Activated CD8-positive, alpha-beta memory T cell treated with anti-CD3 and anti-CD28 coated beads for 48 hours (primary cell): Measurements from ENCODE around the gene DNAJC15.

Experiments
- DNase-seq, 3 experiments: peaks; one replicate each; pipeline ENCODE4 v3.0.0-alpha.2; 2020; ENCODE audit warnings: low read depth in 2 of 3, low spot score in 2 of 3

Gene DNAJC15

DNA sequence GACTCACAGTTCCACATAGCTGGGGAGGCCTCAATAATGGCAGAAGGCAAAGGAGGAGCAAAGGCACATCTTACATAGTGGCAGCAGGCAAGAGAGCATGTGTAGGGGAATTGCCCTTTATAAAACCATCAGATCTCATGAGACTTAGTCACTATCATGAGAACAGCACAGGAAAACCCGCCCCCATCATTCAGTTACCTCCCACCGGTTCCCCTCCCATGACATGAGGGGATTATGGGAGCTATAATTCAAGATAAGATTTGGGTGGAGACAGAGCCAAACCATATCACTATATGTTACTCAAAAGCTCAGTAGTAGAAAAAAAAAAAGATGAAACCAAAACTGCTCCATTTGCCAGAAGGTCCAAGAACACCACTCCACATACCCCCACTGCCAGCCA lies 58.5 kb downstream of the DNAJC15 start:
- no peak for DNase-seq

GRCh38 chr13:43083750-43084149 lies 60.4 kb downstream of the DNAJC15 start:
- DNase-seq: no peak

DNA sequence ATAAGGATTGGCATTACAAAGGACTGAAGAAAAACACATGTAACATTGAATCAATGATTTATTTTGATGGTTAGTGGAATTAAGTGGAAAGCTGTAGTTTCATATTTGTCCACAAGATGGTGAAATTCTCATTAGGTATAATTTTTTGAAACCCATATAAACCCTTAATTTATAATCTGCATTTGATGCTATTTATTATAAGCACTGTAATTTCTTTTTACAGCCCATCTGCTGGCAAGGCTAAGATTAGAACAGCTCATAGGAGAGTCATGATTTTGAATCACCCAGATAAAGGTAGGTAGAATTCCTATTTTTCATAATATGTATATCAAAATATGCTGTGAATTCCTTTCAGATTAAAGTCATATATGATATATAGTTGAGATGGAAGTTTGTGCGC lies 62.2 kb downstream of the DNAJC15 start:
- DNase-seq: no peak

- DNase-seq: no peak
Observed at GRCh38 chr13:43086181-43086580, 62.8 kb downstream of the DNAJC15 start.

DNA sequence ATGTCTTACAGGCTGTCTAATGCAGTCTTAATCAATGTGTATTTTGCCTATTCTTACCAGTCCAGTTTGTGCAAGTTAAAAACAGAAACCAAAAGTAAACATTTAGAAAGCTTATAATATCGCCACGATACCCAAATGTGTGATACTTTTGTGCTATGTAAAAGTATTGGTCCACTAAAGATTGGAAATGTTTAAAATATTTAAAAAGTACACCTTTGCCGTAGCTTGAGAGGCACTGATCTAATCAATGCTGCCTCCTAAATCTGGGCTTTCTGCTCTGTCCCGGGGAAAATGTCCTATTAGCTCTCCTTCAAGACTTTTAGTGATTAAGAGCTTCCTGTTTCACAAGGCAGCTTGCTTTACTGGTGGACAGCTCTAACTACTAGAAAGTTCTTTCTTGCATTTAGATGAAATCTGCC lies 64.7 kb downstream of the DNAJC15 start:
- DNase-seq: no peak

DNA sequence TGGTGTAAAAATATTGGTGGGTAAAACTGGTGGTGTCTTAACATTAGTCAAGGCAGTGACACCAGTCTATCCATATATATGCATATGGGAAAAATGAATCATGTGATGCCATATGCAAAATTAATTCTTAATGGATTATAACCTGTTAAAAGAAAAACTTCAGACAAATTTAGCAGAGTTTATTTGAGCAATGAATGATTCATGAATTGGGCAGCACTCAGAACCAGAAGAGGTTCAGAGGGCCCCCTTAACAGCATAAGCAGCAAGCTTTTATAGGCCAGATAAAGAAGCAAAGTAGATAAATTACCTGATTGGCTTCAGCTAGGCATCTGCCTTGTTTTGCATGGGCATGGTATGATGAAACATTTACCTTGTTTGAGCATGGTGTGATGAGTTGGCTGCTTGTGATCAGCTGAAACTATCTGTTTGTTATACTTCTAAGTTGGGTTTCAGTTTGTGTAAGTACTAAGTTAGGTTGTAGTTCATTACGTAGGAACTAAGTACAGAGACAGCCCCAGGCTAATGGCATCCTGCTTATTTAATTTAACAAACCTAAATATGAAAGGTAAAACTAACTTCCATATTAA lies 66.6 kb downstream of the DNAJC15 start:
- DNase-seq: no peak

DNA sequence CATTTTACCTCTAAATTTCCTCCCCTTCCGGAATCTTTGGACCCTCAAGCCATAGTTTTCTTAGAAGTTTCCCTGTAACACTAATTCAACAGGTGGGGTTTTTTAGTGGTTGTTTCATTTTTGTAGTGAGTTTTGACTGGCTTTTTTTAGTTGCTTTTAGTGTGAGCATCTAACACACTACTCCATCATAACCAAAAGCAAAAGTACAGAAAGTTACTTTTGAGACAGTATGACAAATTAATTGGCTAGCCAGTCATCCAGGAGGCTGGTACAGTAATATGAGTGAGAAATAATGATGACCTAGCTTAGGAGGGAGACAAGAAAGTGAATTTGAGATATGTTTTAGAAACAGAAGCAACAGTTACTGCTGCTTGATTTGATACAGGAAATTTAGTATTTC lies 71.5 kb downstream of the DNAJC15 start:
- no peak for DNase-seq

DNA sequence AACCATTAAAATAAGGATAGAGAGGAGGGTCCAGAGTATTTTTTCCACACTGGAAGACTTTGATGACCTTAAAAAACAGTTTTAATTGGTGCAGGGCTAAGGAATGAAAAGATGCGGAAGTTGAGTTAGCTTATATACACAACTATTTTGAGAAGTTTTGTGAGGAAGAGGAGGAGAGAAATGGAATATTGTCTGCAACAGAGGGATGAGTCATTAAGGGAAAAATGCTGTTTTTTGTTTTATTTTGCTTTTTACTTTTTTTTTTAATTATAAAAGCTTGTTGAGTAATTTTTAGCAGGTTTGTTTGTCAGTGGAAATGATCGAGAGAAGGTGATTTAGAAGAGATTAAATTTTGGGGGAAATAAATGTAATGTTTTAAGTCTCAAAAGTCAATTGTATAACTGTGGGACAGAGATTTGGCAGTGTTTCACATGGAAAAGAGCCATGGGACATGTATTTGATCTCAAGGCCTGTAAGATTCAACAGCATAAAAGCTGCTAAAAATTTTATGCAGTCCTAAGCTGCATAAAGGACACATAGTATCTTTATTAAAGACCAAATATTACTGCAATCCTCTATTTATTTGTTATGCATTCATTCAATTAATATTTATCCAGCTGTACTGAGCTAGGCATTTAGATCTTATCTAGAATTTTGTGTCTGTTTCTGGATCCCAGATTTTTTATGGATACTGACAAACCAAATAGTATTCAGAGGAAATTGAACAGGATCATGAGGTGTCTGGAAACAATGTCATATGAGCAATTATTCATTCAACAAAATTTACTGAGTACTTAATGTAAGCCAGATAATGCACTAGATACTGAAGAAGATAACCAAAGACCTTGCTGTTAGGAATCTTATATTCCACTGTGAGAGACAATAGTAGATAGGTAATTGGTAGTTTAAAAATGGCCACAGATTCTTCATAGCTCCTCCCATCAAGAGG lies 72.7 kb downstream of the DNAJC15 start:
- no peak for DNase-seq

GRCh38 chr13:43100667-43101066 lies 77.3 kb downstream of the DNAJC15 start:
- no peak for DNase-seq

DNA sequence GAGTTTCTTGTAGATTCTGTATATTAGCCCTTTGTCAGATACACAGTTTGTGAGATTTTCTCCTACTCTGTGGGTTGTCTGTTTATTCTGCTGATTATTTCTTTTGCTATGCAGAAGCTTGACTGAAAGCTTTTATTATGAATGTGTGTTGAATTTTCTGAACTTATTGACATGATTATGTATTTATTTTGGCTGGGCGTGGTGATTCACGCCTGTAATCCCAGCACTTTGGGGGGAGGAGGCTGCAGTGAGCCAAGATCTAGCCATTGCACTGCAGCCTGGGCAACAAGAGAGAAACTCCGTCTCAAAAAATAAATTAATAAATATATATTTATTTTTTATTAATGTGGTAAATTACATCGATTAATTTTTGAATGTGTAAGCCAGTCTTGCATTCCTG lies 78.9 kb downstream of the DNAJC15 start:
- no peak for DNase-seq

GRCh38 chr13:43107780-43108179 lies 84.4 kb downstream of the DNAJC15 start:
- no peak for DNase-seq

DNA sequence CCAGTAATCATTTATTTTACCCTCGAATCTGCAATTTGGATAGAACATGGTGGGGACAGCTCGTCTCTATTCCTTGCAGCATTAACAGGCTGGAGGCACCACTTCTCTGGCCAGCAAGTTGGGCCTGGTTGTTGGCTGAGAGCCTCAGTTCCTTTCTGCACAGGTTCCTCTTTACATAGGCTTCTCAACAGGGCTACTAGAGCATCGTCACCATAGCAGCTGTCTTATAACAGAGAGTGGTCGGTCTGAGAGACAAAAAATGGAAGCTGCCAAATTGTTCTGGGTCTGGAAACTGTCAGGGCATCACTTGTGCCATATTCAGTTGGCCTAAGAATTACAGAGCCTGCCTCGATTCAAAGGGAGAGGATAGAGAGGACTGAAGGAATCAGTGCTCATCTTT lies 86.7 kb downstream of the DNAJC15 start:
- no peak for DNase-seq

DNA sequence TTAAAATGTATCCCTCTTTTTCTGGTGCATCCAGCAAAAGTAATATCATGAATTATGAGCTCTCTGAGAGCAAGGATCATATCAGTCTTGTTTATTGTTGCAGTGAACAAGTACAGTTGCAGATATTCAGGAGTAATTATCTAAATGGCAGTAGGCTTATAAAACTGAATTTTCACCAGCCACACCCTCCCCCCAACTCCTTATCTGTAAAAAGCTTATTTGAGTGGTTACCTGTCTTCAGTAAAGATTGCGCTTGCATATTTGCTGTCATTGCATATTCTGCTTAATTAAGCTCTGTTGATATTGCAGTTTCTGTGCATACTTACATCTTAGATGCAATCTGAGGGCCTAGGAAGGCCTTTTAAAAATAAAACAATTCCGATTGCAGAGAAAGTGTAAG lies 87.3 kb downstream of the DNAJC15 start:
- no peak for DNase-seq

GRCh38 chr13:43111559-43112400 lies 88.4 kb downstream of the DNAJC15 start:
- DNase-seq: no peak

DNA sequence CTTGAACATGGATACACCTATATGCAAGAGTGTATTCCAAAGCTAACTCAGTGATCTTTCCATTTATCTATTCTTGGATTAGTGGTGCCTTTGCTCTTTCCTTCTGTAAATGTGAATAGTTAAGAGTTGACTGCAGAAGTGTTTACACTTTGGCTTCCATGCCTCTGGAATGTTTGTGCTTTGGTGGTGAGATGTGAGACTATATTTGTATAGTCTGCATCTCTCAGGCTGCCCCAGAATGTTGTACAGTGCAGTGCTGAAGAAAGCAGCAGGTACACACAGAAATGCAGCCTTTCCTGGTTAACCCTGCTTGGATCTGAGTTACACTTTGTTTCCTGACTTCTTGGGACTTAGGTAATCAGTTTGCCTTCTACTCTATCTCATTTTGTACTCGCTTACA lies 90.2 kb downstream of the DNAJC15 start:
- DNase-seq: no peak

- no peak for DNase-seq
Observed at GRCh38 chr13:43114504-43114903, 91.1 kb downstream of the DNAJC15 start.

DNA sequence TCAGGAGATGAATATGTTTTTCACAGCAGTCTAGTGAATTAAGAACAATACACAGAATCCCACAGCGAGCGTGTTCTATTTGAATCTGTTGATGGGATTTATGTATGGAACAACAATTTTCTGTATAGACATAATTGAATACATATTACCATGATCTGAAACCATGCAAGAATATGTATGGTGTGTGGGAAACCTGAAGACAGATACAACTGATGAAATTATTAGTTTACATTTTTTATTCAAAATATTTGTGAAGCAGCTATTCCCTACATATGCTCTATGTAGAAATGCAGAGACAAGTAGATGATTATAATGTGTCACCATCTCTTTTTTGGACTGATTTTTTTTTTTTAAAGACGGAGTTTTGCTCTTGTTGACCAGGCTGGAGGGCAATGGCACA lies 91.8 kb downstream of the DNAJC15 start:
- DNase-seq: no peak

- no peak for DNase-seq
Observed at GRCh38 chr13:43116242-43116641, 92.9 kb downstream of the DNAJC15 start.

DNA sequence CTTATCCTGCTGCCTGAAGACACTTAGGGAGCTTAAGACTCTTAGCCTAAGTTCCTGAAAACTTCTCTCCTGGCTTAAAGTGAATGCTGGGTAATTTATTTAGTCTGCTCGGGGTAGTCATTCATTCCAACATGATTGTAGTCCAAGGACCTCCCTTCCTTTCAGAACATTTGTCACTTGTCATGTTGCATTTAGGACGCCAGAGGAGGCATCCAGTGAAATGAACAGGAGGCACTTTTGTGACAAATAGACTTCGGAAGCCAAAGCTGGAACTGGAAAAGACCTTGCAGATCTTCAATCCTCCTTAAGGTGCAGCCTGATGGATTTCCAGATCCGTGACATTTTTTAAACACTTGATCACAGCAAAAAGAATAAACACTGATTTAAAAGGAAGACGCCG lies 95.1 kb downstream of the DNAJC15 start:
- no peak for DNase-seq

- DNase-seq: no peak
Observed at GRCh38 chr13:43119206-43119605, 95.8 kb downstream of the DNAJC15 start.

DNA sequence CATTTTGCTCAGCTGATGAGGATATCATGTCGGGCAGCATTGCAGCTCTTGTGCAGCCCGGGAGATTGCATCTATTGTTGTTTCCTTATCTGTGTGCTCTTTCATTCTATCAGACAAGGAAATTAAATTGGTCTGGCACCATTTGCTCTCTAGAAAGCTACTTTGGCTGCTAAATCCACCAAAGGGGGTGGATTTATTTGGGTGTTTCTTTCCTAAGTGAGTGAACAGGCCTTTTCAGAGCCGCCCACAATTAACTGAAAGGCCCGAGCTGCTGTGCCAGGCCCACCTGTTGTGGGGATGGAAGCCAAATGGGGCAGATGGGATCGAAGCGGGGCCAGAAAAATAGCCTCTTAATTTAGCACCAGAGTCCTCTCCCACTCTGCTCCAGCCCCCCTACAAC lies 99.4 kb downstream of the DNAJC15 start:
- no peak for DNase-seq

DNA sequence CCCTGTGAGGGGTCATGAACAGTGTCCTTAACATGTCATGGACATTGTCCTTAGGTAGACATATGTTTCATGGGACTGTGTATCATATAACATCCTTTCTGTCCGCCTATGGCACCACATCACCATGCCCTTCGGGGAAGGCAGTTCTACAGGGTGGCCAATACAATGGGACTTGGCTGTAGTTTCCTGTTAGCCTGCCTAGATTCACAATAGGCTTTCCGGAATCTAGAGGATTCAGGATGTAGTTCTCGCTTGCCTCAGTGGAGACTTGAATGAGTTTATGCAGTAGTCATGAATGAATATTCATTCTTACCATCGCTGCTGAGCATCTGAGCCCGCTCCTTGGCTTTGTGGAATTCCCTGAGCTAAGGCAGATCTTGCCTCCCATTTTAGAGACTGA lies 100.5 kb downstream of the DNAJC15 start:
- DNase-seq: no peak
